Urinary bladder (tissue), 4 donors: Measurements from ENCODE around the gene DTX1. TPM values are rescaled to one million over a fixed set of nuclear protein-coding genes. Genes with fewer than 3 reads are reported as not detected.
A peak's percentile ranks its signal among the peaks of the same experiment; 100 is the strongest.

Experiments used
- DNase-seq: peaks from one replicate; pipeline ENCODE4 v3.0.0-alpha.2; 2015; ENCODE audit errors: extremely low spot score
- H3K27ac ChIP-seq: one replicate; pipeline ENCODE4 v1.5.1; 2013; ENCODE audit warnings: low read depth, mild to moderate bottlenecking, moderate library complexity
- H3K36me3 ChIP-seq: one replicate; pipeline ENCODE4 v1.6.1; 2013; ENCODE audit warnings: mild to moderate bottlenecking, moderate library complexity; ENCODE audit not compliant: insufficient read depth
- H3K4me1 ChIP-seq: one replicate; pipeline ENCODE4 v1.6.1; 2013; ENCODE audit warnings: mild to moderate bottlenecking, moderate library complexity; ENCODE audit not compliant: insufficient read depth
- H3K4me3 ChIP-seq: one replicate; pipeline ENCODE4 v1.5.1; 2013; ENCODE audit warnings: low read depth, low read length
- WGBS: extraction: QIAGEN DNeasy Blood & Tissue Kit; methylation state at CpG from one replicate; pipeline ENCODE4 v1.1.7; 2013; 5-methylcytosine and 5-hydroxymethylcytosine counted together
- polyA plus RNA-seq: library from polyadenylated mRNA; stranded (reverse); fragments of 200-250 nt; gene quantifications from one replicate; pipeline ENCODE4 v1.2.3, GENCODE V29; 2013
- total RNA-seq: library from RNA; depleted of rRNA; stranded (reverse); fragments of >200 nt; gene quantifications from one replicate; pipeline ENCODE4 v1.2.3, GENCODE V29; 2014
- donor health status: healthy with polysubstance abuse.
- donor health status: healthy.

DTX1 gene
- total and polyA plus RNA-seq, 2 donors, result 1.5 to 3.3 TPM

DNA sequence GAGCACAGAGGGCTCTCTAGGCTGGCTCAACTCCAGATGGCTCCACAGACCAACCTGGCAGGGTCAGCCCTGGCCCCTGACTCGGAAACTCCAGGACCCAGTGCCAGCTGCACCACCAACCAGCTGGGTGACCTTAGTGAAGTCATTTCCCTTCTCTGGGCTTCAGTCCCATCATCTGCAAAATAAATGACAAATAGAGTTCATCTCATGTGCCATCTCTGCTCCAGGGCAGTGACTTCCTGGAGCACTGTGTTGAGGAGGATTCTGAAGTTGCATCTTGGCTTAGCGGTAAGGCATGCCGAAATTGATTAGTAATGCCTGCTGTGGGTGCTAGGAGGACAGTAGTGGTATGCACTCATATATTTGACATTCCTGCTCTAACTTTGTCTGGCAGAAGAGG is 31.5 kb downstream of the DTX1 start:
- DNase-seq, result no peak
- WGBS, result 93% methylated on average over 3 of the region's 3 CpGs
- no peaks in the 10 kb centered on the region for H3K4me1 ChIP-seq

GRCh38 chr12:113088971-113089756 is 32.6 kb downstream of the DTX1 start:
- WGBS, result 73% methylated on average over 13 of the region's 13 CpGs
- Histone ChIP-seq H3K4me1 (no peaks in the 10 kb centered on the region), H3K27ac (no peak overlapping the region), H3K36me3 (no peaks in the 10 kb centered on the region), H3K4me3 (no peak overlapping the region)
- DNase-seq, result no peak

More for the DNA sequence above, 31.5 kb downstream of the DTX1 start:
- Histone ChIP-seq H3K36me3 (no peaks in the 10 kb centered on the region), H3K4me3 (no peak overlapping the region), H3K27ac (no peak overlapping the region)

DNA sequence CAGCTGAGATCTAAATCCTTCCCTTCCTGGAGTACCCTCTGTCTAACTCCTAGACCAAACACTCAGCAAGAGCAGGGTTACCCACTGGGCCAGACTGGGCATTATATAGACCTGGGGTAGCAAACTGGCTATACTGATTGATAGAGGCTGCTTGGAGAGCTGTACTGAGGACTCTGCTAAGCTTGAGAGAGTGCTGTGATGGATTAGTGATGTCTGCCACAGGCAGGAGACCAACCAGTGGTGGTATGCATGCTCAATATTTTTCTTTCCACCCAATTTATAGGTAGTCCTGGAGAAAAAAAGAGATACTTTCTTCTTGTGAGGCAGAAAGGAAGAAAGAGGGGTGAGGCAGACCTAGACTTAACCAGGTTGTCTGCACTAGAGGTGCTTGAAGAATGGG is 33.3 kb downstream of the DTX1 start:
- H3K36me3 ChIP-seq, result no peaks in the 10 kb centered on the region
- no peaks in the 10 kb centered on the region for H3K4me1 ChIP-seq
- DNase-seq, result no peak
- no peak overlapping the region for H3K4me3 ChIP-seq
- H3K27ac ChIP-seq, result no peak overlapping the region

DNA sequence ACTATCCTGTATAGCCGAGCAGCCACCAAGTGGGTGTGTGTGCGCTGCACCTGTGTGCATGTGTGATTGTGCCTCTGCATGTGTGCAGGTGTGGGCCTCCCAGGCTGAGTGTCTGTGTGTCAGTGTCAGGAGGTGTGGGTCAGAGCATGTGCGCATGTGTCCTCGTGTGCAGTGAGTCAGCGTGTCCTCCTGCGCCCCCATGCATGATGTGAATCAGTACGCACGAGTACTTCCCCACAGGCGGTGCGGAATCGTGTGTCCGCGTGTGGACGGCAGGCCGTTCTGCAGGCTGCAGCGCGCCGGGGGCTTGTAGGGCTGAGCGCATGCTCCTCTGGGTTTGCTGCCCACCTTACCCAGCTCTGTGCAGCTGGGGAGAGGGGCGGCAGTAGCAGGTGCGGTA is 34.2 kb downstream of the DTX1 start:
- H3K36me3 ChIP-seq, result no peaks in the 10 kb centered on the region
- no peak overlapping the region for H3K27ac ChIP-seq
- no peak for DNase-seq
- H3K4me3 ChIP-seq, result no peak overlapping the region
- H3K4me1 ChIP-seq, result no peaks in the 10 kb centered on the region
- WGBS, result 74% methylated on average over 21 of the region's 21 CpGs

DNA sequence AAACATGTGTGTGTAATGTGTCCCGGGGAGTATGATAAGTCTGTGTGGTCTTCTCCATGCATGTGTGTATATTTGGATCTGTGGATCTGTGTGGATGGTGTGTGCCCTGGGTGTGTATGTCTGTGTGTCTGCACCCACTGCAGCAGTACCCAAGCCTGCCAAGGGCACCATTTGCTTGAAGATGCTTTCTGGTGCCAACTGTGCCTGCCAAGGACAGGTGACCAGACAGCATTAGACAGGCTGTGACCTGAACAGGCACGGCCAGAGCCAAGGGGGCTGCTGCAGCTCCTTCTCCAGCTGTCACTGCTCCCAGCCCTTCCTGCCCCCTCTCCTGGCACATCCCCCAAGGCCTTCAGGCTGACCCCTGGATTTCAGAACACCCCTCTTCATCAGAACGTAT is 35.0 kb downstream of the DTX1 start:
- H3K4me1 ChIP-seq, result no peaks in the 10 kb centered on the region
- no peak for DNase-seq
- no peak overlapping the region for H3K27ac ChIP-seq
- 62% methylated on average over 3 of the region's 3 CpGs for WGBS
- no peak overlapping the region for H3K4me3 ChIP-seq
- no peaks in the 10 kb centered on the region for H3K36me3 ChIP-seq

DNA sequence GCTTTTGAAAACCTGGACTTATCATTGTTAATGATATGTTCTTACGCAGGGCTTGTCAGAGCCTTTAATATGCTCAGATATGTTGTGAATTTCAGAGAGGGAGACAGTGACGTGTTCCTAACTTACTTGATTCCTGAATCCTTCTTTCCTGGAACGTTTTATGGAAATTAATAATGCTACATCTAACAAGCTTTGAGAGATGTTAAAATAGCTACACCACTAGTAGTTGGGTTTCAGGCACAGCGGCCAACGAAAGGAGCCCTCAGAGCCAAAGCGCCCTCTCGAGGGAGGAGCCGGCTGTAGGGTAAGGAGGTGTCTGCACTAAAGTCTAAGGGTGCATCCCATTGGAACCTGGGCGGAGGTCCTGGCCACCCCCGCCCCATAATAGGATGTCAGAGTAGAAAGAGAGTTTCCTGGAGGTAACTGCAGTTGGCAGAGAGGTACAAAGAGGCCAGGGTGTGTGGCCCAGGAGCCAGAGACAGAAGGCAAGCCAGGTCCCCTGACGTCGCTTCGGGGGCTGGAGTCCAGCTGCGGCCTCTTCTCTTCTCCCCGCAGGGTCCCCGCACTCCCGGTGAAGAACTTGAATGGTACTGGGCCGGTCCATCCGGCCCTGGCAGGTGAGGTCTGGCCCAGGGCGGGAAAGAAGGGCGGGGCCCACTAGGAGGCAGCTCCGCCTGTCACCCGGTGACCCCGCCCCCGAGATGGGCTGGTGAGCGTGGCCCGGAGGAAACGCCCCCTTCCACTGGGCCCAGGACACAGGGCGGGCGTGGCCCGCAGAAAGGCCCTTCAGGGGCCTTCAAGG is 36.3 kb downstream of the DTX1 start:
- Histone ChIP-seq H3K4me3 (no peak overlapping the region), H3K36me3 (no peaks in the 10 kb centered on the region), H3K4me1 (no peaks in the 10 kb centered on the region), H3K27ac (no peak overlapping the region)
- DNase-seq, result no peak
- 10% methylated on average over 31 of the region's 31 CpGs for WGBS

GRCh38 chr12:113093409-113094101 is 37.0 kb downstream of the DTX1 start:
- Histone ChIP-seq H3K27ac (no peak overlapping the region), H3K36me3 (no peaks in the 10 kb centered on the region), H3K4me3 (no peak overlapping the region), H3K4me1 (no peaks in the 10 kb centered on the region)
- WGBS, result 31% methylated on average over 32 of the region's 32 CpGs
- no peak for DNase-seq

DNA sequence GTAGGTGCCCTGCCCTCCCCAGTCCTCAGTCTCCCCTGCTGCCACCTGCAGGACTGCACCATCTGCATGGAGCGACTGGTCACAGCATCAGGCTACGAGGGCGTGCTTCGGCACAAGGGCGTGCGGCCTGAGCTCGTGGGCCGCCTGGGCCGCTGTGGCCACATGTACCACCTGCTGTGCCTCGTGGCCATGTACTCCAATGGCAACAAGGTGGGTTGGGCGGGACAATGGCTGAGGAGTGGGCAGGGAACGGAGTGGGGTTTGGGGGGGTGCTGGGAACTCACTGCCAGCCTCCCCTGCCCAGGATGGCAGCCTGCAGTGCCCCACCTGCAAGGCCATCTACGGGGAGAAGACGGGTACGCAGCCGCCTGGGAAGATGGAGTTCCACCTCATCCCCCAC is 38.2 kb downstream of the DTX1 start:
- no peak for DNase-seq
- Histone ChIP-seq H3K4me3 (no peak overlapping the region), H3K4me1 (no peaks in the 10 kb centered on the region), H3K36me3 (no peaks in the 10 kb centered on the region), H3K27ac (no peak overlapping the region)
- WGBS, result 92% methylated on average over 16 of the region's 16 CpGs

- no peaks in the 10 kb centered on the region for H3K4me1 ChIP-seq
- no peaks in the 10 kb centered on the region for H3K36me3 ChIP-seq
- H3K4me3 ChIP-seq, result no peak overlapping the region
- WGBS, result 48% methylated on average over 6 of the region's 6 CpGs
- no peak overlapping the region for H3K27ac ChIP-seq
- DNase-seq, result no peak
Measured at GRCh38 chr12:113095405-113095804, 38.9 kb downstream of the DTX1 start.

- H3K4me1 ChIP-seq, result no peaks in the 10 kb centered on the region
- DNase-seq, result no peak
- no peak overlapping the region for H3K27ac ChIP-seq
- no peaks in the 10 kb centered on the region for H3K36me3 ChIP-seq
- no peak overlapping the region for H3K4me3 ChIP-seq
- WGBS, result 85% methylated on average over 30 of the region's 30 CpGs
Measured at GRCh38 chr12:113096675-113097461, 40.3 kb downstream of the DTX1 start.

DNA sequence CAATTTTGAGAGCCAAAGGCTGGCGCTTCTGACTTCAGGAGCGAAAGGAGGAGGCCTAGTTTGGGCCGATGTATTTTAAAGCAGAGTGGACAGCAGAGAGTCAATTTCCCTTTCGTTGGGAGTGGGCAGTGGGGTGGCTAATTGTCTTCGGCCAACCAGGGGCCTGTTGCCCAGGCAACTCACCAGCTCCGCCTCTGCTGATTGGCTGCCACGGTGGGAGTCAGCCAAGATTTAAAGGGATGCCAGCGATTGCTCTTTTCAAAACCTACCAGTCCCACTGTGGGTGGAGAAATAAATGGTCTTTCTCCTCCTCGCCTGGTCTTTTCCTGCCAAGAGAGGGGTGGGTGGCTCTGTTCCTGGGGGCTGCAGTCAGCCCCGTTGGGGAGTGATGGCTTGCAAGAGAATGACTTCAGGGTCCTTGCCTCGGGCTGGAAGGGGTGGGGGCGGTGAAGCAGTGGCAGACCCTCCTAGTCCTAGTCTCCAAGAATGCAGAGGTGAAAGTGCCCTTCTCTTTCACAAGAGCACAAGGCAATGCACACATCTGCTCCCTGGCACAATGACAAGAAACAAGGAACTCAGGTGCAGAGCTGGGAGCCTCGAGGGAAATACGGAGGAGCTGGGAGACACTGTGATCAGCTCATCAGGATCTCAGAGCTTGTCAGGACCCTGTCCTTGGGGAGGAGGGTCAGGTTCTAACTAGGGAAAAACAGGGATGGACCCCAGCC is 41.3 kb downstream of the DTX1 start:
- Histone ChIP-seq H3K36me3 (no peaks in the 10 kb centered on the region), H3K4me3 (no peak overlapping the region), H3K27ac (no peak overlapping the region), H3K4me1 (no peaks in the 10 kb centered on the region)
- whole genome bisulfite sequencing, result 41% methylated on average over 14 of the region's 14 CpGs
- DNase-seq, result peak; percentile 10

GRCh38 chr12:113098441-113099028 is 42.0 kb downstream of the DTX1 start:
- no peaks in the 10 kb centered on the region for H3K36me3 ChIP-seq
- WGBS, result 30% methylated on average over 15 of the region's 15 CpGs
- H3K27ac ChIP-seq, result no peak overlapping the region
- no peak overlapping the region for H3K4me3 ChIP-seq
- DNase-seq, result peak; percentile 51
- no peaks in the 10 kb centered on the region for H3K4me1 ChIP-seq
